HCT116 (cell line): Measurements from ENCODE around the gene RSAD1. TPM values are rescaled to one million over a fixed set of nuclear protein-coding genes. Genes with fewer than 3 reads are reported as not detected.

Source experiments
- ATAC-seq: fragments of 200-7000 bp; cut with Tn5 transposase; 2 replicates; pipeline ENCODE4 v1.9.1; 2020; ENCODE audit warnings: mild to moderate bottlenecking, moderate library complexity
- BruUV-seq: library from RNA; stranded (reverse); fragments of 400-500 nt; replicated peaks from 2 replicates; lab custom pipeline; 2021; lab: Mats Ljungman, UMichigan
- CTCF ChIA-PET: fragments of 300-600 bp; sonication (Branson Sonifier 250); formaldehyde crosslinking; loops from one replicate; lab custom pipeline; 2021; ENCODE audit warnings: antibody characterized with exemption; lab: Charles Lee
- POLR2A ChIA-PET: fragments of 300-600, 350-600 bp; sonication (Branson Sonifier 250); formaldehyde crosslinking; loops from one replicate; lab custom pipeline; 2021; ENCODE audit warnings: antibody characterized with exemption; lab: Charles Lee
- RAD21 ChIA-PET, 2 experiments: fragments of 300-600 bp; sonication (Branson Sonifier 250); formaldehyde crosslinking; loops; one replicate each; lab custom pipeline; 2023; ENCODE audit warnings: low total read pairs in 2 of 2; ENCODE audit not compliant: uncharacterized antibody in 2 of 2, unreplicated experiment in 2 of 2, low non-redundant PET in 1 of 2; lab: Charles Lee
- DNase-seq: peaks from one replicate; pipeline ENCODE4 v3.0.0-alpha.2; 2010; ENCODE audit warnings: low read depth, low spot score
- H2AFZ ChIP-seq: fragments of 200-600 bp; shearing (Covaris generic), sonication (generic); 2 replicates; pipeline ENCODE4 v1.6.1; 2017; ENCODE audit warnings: low read depth, mixed run types, mixed read lengths, antibody characterized with exemption, low read length; ENCODE audit not compliant: poor library complexity, severe bottlenecking
- H3K27ac ChIP-seq: 2 replicates; pipeline ENCODE4 v1.5.1; 2012; ENCODE audit warnings: low read depth, low read length
- H3K27me3 ChIP-seq: fragments of 200-600 bp; sonication (generic); 2 replicates; pipeline ENCODE4 v1.6.1; 2016; ENCODE audit warnings: mixed run types, low read length, mixed read lengths; ENCODE audit not compliant: insufficient read depth
- H3K36me3 ChIP-seq, 2 experiments: fragments of 200-500 bp in 1 of 2; fragments of 200-600 bp in 1 of 2; sonication (Bioruptor generic) in 1 of 2; sonication (generic) in 1 of 2; 2 replicates each; pipeline versions ENCODE4 v1.5.1 to v1.6.1; 2014 to 2016; ENCODE audit warnings: low read length in 2 of 2, inconsistent platforms in 1 of 2, mixed read lengths in 1 of 2, mixed run types in 1 of 2; ENCODE audit not compliant: insufficient read depth in 2 of 2, control insufficient read depth in 1 of 2
- H3K4me1 ChIP-seq, 2 experiments: fragments of 200-600 bp in 1 of 2; sonication (generic) in 1 of 2; 2 replicates each; pipeline versions ENCODE4 v1.5.1 to v1.6.1; 2012 to 2017; ENCODE audit warnings: low read length in 2 of 2, inconsistent platforms in 1 of 2, mild to moderate bottlenecking in 1 of 2, mixed read lengths in 1 of 2, mixed run types in 1 of 2, moderate library complexity in 1 of 2; ENCODE audit not compliant: insufficient read depth in 2 of 2, control insufficient read depth in 1 of 2
- H3K4me2 ChIP-seq: fragments of 200-600 bp; sonication (generic); 2 replicates; pipeline ENCODE4 v1.6.1; 2017; ENCODE audit warnings: mixed run types, low read length, mixed read lengths
- H3K4me3 ChIP-seq, 2 experiments: fragments of 200-600 bp in 1 of 2; sonication (generic) in 1 of 2; replicated peaks in 1 of 2; 2 replicates each; pipeline ENCODE4 v1.5.1; 2011 to 2016; ENCODE audit warnings: low read length in 2 of 2, control low read depth in 1 of 2, low read depth in 1 of 2, mild to moderate bottlenecking in 1 of 2, mixed read lengths in 1 of 2, mixed run types in 1 of 2
- H3K79me2 ChIP-seq: fragments of 200-600 bp; sonication (generic); 2 replicates; pipeline ENCODE4 v1.6.1; 2017; ENCODE audit warnings: mild to moderate bottlenecking, mixed run types, low read length, moderate library complexity, mixed read lengths; ENCODE audit not compliant: insufficient read depth
- H3K9ac ChIP-seq: fragments of 200-600 bp; sonication (generic); 2 replicates; pipeline ENCODE4 v1.6.1; 2016; ENCODE audit warnings: low read length, mixed read lengths
- H3K9me2 ChIP-seq: fragments of 200-600 bp; sonication (generic), shearing (Covaris generic); 2 replicates; pipeline ENCODE4 v1.6.1; 2017; ENCODE audit warnings: mixed run types, mild to moderate bottlenecking, moderate library complexity; ENCODE audit not compliant: insufficient read depth
- H3K9me3 ChIP-seq, 2 experiments: fragments of 200-500 bp in 1 of 2; fragments of 200-600 bp in 1 of 2; sonication (Bioruptor generic) in 1 of 2; sonication (generic) in 1 of 2; 2 replicates each; pipeline ENCODE4 v1.6.1; 2014 to 2017; ENCODE audit warnings: low read length in 2 of 2, mixed read lengths in 2 of 2, inconsistent platforms in 1 of 2, low read depth in 1 of 2, mild to moderate bottlenecking in 1 of 2, mixed run types in 1 of 2, moderate library complexity in 1 of 2; ENCODE audit not compliant: control insufficient read depth in 1 of 2, insufficient read depth in 1 of 2
- H4K20me1 ChIP-seq: fragments of 200-600 bp; sonication (generic), shearing (Covaris generic); 2 replicates; pipeline ENCODE4 v1.6.1; 2017; ENCODE audit warnings: mixed run types, mild to moderate bottlenecking, moderate library complexity; ENCODE audit not compliant: insufficient read depth
- CBX3 ChIP-seq: IDR thresholded peaks from 2 replicates; pipeline ENCODE4 v1.6.1; 2012; ENCODE audit warnings: low read depth
- EGR1 ChIP-seq: IDR thresholded peaks from 2 replicates; pipeline ENCODE4 v1.6.1; 2012; ENCODE audit warnings: low read depth
- ELF1 ChIP-seq: IDR thresholded peaks from 2 replicates; pipeline ENCODE4 v1.6.1; 2012; ENCODE audit warnings: low read depth, borderline replicate concordance
- JUND ChIP-seq: IDR thresholded peaks from 2 replicates; pipeline ENCODE4 v1.6.1; 2012
- MAX ChIP-seq: IDR thresholded peaks from 2 replicates; pipeline ENCODE4 v1.6.1; 2012
- POLR2A ChIP-seq: IDR thresholded peaks from 2 replicates; pipeline ENCODE4 v1.7.0; 2011; ENCODE audit warnings: borderline replicate concordance; ENCODE audit not compliant: insufficient read depth, insufficient read length; ENCODE audit errors: extremely low read depth
- RAD21 ChIP-seq: IDR thresholded peaks from 2 replicates; pipeline ENCODE4 v1.6.1; 2012; ENCODE audit warnings: low read depth, mild to moderate bottlenecking
- SP1 ChIP-seq: IDR thresholded peaks from 2 replicates; pipeline ENCODE4 v1.6.1; 2012; ENCODE audit warnings: low read depth
- SRF ChIP-seq: IDR thresholded peaks from 2 replicates; pipeline ENCODE4 v1.6.1; 2012; ENCODE audit warnings: low read depth
- YY1 ChIP-seq: IDR thresholded peaks from 2 replicates; pipeline ENCODE4 v1.6.1; 2011; ENCODE audit warnings: low read length, low read depth, moderate library complexity, mild to moderate bottlenecking; ENCODE audit not compliant: insufficient replicate concordance; ENCODE audit errors: extremely low read depth
- ZBTB33 ChIP-seq: IDR thresholded peaks from 2 replicates; pipeline ENCODE4 v1.6.1; 2011; ENCODE audit warnings: mild to moderate bottlenecking, low read length, moderate library complexity; ENCODE audit not compliant: insufficient replicate concordance; ENCODE audit errors: extremely low read depth
- ZFX ChIP-seq: fragments of 450-650 bp; IDR thresholded peaks from 2 replicates; pipeline ENCODE4 v1.6.1; 2017
- ZNF274 ChIP-seq: fragments of 200-500 bp; sonication (Bioruptor generic); IDR thresholded peaks from 2 replicates; pipeline ENCODE4 v1.6.1; 2014; ENCODE audit warnings: mild to moderate bottlenecking, low read depth, low read length, inconsistent platforms
- intact Hi-C: fragments of 100-400 bp; cut with micrococcal nuclease; formaldehyde crosslinking; loops from 2 replicates; pipeline ENCODE4 v1.10.0; 2022
- total RNA-seq: library from RNA; stranded (reverse); gene quantifications from one replicate; pipeline ENCODE4 v1.2.1, GENCODE V29; 2021; ENCODE audit not compliant: unreplicated experiment
- TF ChIP-seq, protein P1 (sequence below), 3 experiments: fragments of 200-600 bp in 1 of 3; sonication (generic) in 1 of 3; IDR thresholded peaks in 2 of 3; conservative IDR thresholded peaks in 1 of 3; 2 replicates each; pipeline ENCODE4 v1.5.1; 2012 to 2017; ENCODE audit warnings: low read depth in 2 of 3, low read length in 2 of 3, antibody characterized with exemption in 1 of 3, borderline replicate concordance in 1 of 3, control low read depth in 1 of 3, mild to moderate bottlenecking in 1 of 3, mixed read lengths in 1 of 3, mixed run types in 1 of 3, moderate library complexity in 1 of 3; ENCODE audit not compliant: insufficient read depth in 1 of 3
- TF ChIP-seq, protein P2 (sequence below): IDR thresholded peaks from 2 replicates; pipeline ENCODE4 v1.6.1; 2012; ENCODE audit warnings: low read depth
- TF ChIP-seq, protein P3 (sequence below): IDR thresholded peaks from 2 replicates; pipeline ENCODE4 v1.6.1; 2012

RSAD1 gene
- total RNA-seq, 1 experiment from 2014 or later: 82.7 TPM

GRCh38 chr17:50440838-50441829 lies 37.5 kb upstream of the RSAD1 start:
- no peak for ATAC-seq
- H3K79me2 ChIP-seq: no peaks in the 10 kb centered on the region
- H3K9ac ChIP-seq: no peak overlapping the region
- H3K4me1 ChIP-seq: peaks cover 13 to 15% of the 10 kb centered on the region in 2 experiments
- intact Hi-C loops: no loop called here
- H3K27me3 ChIP-seq: no peaks in the 10 kb centered on the region
- no peak for TF ChIP-seq CBX3
- no peak for TF ChIP-seq MAX
- TF ChIP-seq, protein P1, sequence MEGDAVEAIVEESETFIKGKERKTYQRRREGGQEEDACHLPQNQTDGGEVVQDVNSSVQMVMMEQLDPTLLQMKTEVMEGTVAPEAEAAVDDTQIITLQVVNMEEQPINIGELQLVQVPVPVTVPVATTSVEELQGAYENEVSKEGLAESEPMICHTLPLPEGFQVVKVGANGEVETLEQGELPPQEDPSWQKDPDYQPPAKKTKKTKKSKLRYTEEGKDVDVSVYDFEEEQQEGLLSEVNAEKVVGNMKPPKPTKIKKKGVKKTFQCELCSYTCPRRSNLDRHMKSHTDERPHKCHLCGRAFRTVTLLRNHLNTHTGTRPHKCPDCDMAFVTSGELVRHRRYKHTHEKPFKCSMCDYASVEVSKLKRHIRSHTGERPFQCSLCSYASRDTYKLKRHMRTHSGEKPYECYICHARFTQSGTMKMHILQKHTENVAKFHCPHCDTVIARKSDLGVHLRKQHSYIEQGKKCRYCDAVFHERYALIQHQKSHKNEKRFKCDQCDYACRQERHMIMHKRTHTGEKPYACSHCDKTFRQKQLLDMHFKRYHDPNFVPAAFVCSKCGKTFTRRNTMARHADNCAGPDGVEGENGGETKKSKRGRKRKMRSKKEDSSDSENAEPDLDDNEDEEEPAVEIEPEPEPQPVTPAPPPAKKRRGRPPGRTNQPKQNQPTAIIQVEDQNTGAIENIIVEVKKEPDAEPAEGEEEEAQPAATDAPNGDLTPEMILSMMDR (IDR thresholded peaks at IDR 0.05 in 2 of 3, conservative IDR thresholded peaks at IDR 0.05 in 1 of 3; ENCODE audit: borderline replicate concordance in 1 of 3, insufficient read depth in 1 of 3, low read depth in 2 of 3, low read length in 2 of 3): no peak
- TF ChIP-seq, protein P2, sequence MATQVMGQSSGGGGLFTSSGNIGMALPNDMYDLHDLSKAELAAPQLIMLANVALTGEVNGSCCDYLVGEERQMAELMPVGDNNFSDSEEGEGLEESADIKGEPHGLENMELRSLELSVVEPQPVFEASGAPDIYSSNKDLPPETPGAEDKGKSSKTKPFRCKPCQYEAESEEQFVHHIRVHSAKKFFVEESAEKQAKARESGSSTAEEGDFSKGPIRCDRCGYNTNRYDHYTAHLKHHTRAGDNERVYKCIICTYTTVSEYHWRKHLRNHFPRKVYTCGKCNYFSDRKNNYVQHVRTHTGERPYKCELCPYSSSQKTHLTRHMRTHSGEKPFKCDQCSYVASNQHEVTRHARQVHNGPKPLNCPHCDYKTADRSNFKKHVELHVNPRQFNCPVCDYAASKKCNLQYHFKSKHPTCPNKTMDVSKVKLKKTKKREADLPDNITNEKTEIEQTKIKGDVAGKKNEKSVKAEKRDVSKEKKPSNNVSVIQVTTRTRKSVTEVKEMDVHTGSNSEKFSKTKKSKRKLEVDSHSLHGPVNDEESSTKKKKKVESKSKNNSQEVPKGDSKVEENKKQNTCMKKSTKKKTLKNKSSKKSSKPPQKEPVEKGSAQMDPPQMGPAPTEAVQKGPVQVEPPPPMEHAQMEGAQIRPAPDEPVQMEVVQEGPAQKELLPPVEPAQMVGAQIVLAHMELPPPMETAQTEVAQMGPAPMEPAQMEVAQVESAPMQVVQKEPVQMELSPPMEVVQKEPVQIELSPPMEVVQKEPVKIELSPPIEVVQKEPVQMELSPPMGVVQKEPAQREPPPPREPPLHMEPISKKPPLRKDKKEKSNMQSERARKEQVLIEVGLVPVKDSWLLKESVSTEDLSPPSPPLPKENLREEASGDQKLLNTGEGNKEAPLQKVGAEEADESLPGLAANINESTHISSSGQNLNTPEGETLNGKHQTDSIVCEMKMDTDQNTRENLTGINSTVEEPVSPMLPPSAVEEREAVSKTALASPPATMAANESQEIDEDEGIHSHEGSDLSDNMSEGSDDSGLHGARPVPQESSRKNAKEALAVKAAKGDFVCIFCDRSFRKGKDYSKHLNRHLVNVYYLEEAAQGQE: no peak
- TF ChIP-seq JUND: no peak
- no peak for TF ChIP-seq SP1
- no peak for TF ChIP-seq ELF1
- TF ChIP-seq ZNF274: no peak
- TF ChIP-seq RAD21: no peak
- TF ChIP-seq POLR2A: no peak
- TF ChIP-seq ZBTB33: no peak
- TF ChIP-seq SRF: no peak
- no peak for TF ChIP-seq ZFX
- TF ChIP-seq EGR1: no peak
- TF ChIP-seq YY1: no peak
- TF ChIP-seq, protein P3, sequence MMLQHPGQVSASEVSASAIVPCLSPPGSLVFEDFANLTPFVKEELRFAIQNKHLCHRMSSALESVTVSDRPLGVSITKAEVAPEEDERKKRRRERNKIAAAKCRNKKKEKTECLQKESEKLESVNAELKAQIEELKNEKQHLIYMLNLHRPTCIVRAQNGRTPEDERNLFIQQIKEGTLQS: no peak
- H4K20me1 ChIP-seq: no peaks in the 10 kb centered on the region
- DNase-seq: no peak
- RAD21 ChIA-PET: interaction anchor here in 1 of 2 experiments (0.5 kb wide), 1 partner anchor 241 kb away, joined by 3 read pairs; no protein-coding TSS in a partner anchor
- no peaks in the 10 kb centered on the region for H3K9me2 ChIP-seq
- H3K27ac ChIP-seq: no peak overlapping the region
- no peaks in the 10 kb centered on the region for H3K36me3 ChIP-seq
- BruUV-seq: no TSS peak
- CTCF ChIA-PET: no interaction called here
- POLR2A ChIA-PET: no interaction called here
- no peak overlapping the region for H2AFZ ChIP-seq
- H3K9me3 ChIP-seq: no peaks in the 10 kb centered on the region
- H3K4me2 ChIP-seq: no peak overlapping the region
- H3K4me3 ChIP-seq: no peak overlapping the region
